CD4-positive, alpha-beta memory T cell (primary cell): ENCODE results near the gene C12orf56. TPM values are rescaled to one million over a fixed set of nuclear protein-coding genes. Genes with fewer than 3 reads are reported as not detected.
"Not testable (repeated sequence)": the region's sequence is repeated elsewhere in the genome, so short reads cannot be mapped to it uniquely, and the experiment has no call there.

Experiments used
- CTCF ChIA-PET: fragments of 350-600 bp; sonication (Branson Sonifier 250); formaldehyde crosslinking; loops from one replicate; lab custom pipeline; 2021; ENCODE audit warnings: inconsistent platforms; ENCODE audit not compliant: partially characterized antibody; lab: Charles Lee
- POLR2A ChIA-PET: fragments of 350-600 bp; sonication (Branson Sonifier 250); formaldehyde crosslinking; loops from one replicate; lab custom pipeline; 2021; ENCODE audit not compliant: partially characterized antibody; lab: Charles Lee
- DNase-seq, 5 donors: peaks; one replicate each; pipeline versions ENCODE4 v3.0.0 to v3.0.0-alpha.2; 2020 to 2022; ENCODE audit warnings: mixed read lengths in 1 of 5
- H3K27ac ChIP-seq: one replicate; pipeline ENCODE4 v1.7.0; 2013; ENCODE audit warnings: low read depth, low read length
- H3K27me3 ChIP-seq: 2 replicates; pipeline ENCODE4 v1.7.0; 2013; ENCODE audit warnings: mild to moderate bottlenecking, low read length, moderate library complexity; ENCODE audit not compliant: insufficient read depth
- H3K36me3 ChIP-seq: 2 replicates; pipeline ENCODE4 v1.7.0; 2013; ENCODE audit warnings: mild to moderate bottlenecking, low read length, moderate library complexity; ENCODE audit not compliant: insufficient read depth
- H3K4me1 ChIP-seq: 2 replicates; pipeline ENCODE4 v1.7.0; 2013; ENCODE audit warnings: mild to moderate bottlenecking, low read length, moderate library complexity; ENCODE audit not compliant: insufficient read depth
- H3K4me3 ChIP-seq, 2 donors: one replicate each; pipeline ENCODE4 v1.7.0; 2013; ENCODE audit warnings: low read length in 2 of 2, mild to moderate bottlenecking in 1 of 2
- H3K9me3 ChIP-seq, 2 donors: one replicate each; pipeline ENCODE4 v1.7.0; 2013; ENCODE audit warnings: low read length in 2 of 2, control low read depth in 1 of 2; ENCODE audit not compliant: control insufficient read depth in 1 of 2
- H3K27ac Mint-ChIP-seq, 7 donors: one replicate each; pipeline ENCODE4 v1.8.0; 2020 to 2021; ENCODE audit warnings: mixed read lengths in 7 of 7, mild to moderate bottlenecking in 6 of 7, inconsistent platforms in 3 of 7, moderate library complexity in 3 of 7
- H3K27me3 Mint-ChIP-seq, 2 donors: one replicate each; pipeline ENCODE4 v1.8.0; 2020 to 2021; ENCODE audit warnings: mixed read lengths in 2 of 2
- H3K36me3 Mint-ChIP-seq, 2 donors: one replicate each; pipeline ENCODE4 v1.8.0; 2020 to 2021; ENCODE audit warnings: mixed read lengths in 2 of 2, inconsistent platforms in 1 of 2, mild to moderate bottlenecking in 1 of 2
- H3K4me1 Mint-ChIP-seq, 4 donors: one replicate each; pipeline ENCODE4 v1.8.0; 2020 to 2021; ENCODE audit warnings: mixed read lengths in 4 of 4, mild to moderate bottlenecking in 1 of 4
- H3K4me3 Mint-ChIP-seq, 8 donors: one replicate each; pipeline ENCODE4 v1.8.0; 2020 to 2021; ENCODE audit warnings: mixed read lengths in 8 of 8, mild to moderate bottlenecking in 7 of 8, moderate library complexity in 6 of 8, inconsistent platforms in 3 of 8
- H3K9me3 Mint-ChIP-seq, 8 donors: one replicate each; pipeline ENCODE4 v1.8.0; 2020 to 2021; ENCODE audit warnings: mixed read lengths in 8 of 8, mild to moderate bottlenecking in 5 of 8, inconsistent platforms in 3 of 8, moderate library complexity in 1 of 8
- intact Hi-C: fragments of 100-400 bp; cut with micrococcal nuclease; formaldehyde crosslinking; loops from one replicate; pipeline ENCODE4 v1.15.1; 2023
- polyA plus RNA-seq, 2 donors: library from polyadenylated mRNA; unstranded; fragments of 300-500 nt; fragmentation: Illumina TruSeq; gene quantifications; one replicate each; pipeline ENCODE4 v1.2.3, GENCODE V29; 2021
- total RNA-seq, 2 experiments: library from RNA; stranded (reverse); gene quantifications; one replicate each; pipeline ENCODE4 v1.2.3, GENCODE V29; 2021

The C12orf56 gene
- total and polyA plus RNA-seq, 4 experiments from 2014 or later, result not detected

- Mint-ChIP-seq H3K4me3 (peak overlapping the region in 3 of 8 donors; percentile 15 to 34 (median 17)), H3K4me1 (peaks cover 21 to 42% (median 34%) of the 10 kb centered on the region in 4 donors), H3K36me3 (peaks cover 19 to 27% of the 10 kb centered on the region in 2 donors)
- H3K9me3 Mint-ChIP-seq, H3K4me3 ChIP-seq, H3K36me3 ChIP-seq, H3K27ac ChIP-seq, DNase-seq, H3K27me3 Mint-ChIP-seq, intact Hi-C loops, H3K27ac Mint-ChIP-seq, H3K27me3 ChIP-seq, H3K9me3 ChIP-seq: not testable (repeated sequence)
- ChIA-PET POLR2A (interaction anchor here (1.3 kb wide), 1 partner anchor 10 kb away, joined by 7 read pairs; no protein-coding TSS in a partner anchor), CTCF (interaction anchor here (1.2 to 1.7 kb wide), 3 partner anchors 22 to 391 kb away, joined by 3 to 5 read pairs (median 4); partner anchors contain the start of gene SRGAP1)
- H3K4me1 ChIP-seq, result peaks cover 34% of the 10 kb centered on the region
Measured at GRCh38 chr12:64217643-64218042, 172.9 kb downstream of the C12orf56 start.

GRCh38 chr12:64216239-64216638 lies 174.3 kb downstream of the C12orf56 start:
- no peaks in the 10 kb centered on the region for H3K9me3 Mint-ChIP-seq
- H3K4me1 Mint-ChIP-seq, result peaks cover 15 to 30% (median 23%) of the 10 kb centered on the region in 4 donors
- Histone ChIP-seq H3K36me3 (no peaks in the 10 kb centered on the region), H3K27ac (no peak overlapping the region), H3K4me1 (peaks cover 27% of the 10 kb centered on the region), H3K27me3 (no peaks in the 10 kb centered on the region), H3K9me3 (no peaks in the 10 kb centered on the region), H3K4me3 (no peak overlapping the region)
- H3K27ac Mint-ChIP-seq, result no peak overlapping the region
- ChIA-PET CTCF (interaction anchor here (1.4 kb wide), 1 partner anchor 40 kb away, joined by 5 read pairs; no protein-coding TSS in a partner anchor), POLR2A (no interaction called here)
- intact Hi-C loops, result no loop called here
- no peak overlapping the region for H3K4me3 Mint-ChIP-seq
- DNase-seq, result no peak
- H3K27me3 Mint-ChIP-seq, result no peaks in the 10 kb centered on the region
- peaks cover 27 to 29% of the 10 kb centered on the region in 2 donors for H3K36me3 Mint-ChIP-seq

Other genes starting within 250 kb of the C12orf56 start
- gene KICS2, start 168.5 kb downstream of the C12orf56 start, total RNA-seq, result 10 to 100 TPM; 21.2 to 24.1 TPM
- 10 to 100 TPM in 1 of 2 donors, 1 to 10 TPM in 1; 8.0 to 18.4 TPM for gene KICS2, start 168.5 kb downstream of the C12orf56 start, polyA plus RNA-seq
- gene XPOT, start 13.6 kb upstream of the C12orf56 start, total RNA-seq, result 10 to 100 TPM; 88.8 TPM
- gene XPOT, start 13.6 kb upstream of the C12orf56 start, polyA plus RNA-seq, result 10 to 100 TPM; 50.2 to 50.8 TPM
- gene TBK1, start 61.4 kb upstream of the C12orf56 start, total RNA-seq, result 10 to 100 TPM; 23.8 to 25.0 TPM
- gene TBK1, start 61.4 kb upstream of the C12orf56 start, polyA plus RNA-seq, result 10 to 100 TPM; 22.4 to 24.1 TPM
- gene RASSF3, start 219.7 kb upstream of the C12orf56 start, total RNA-seq, result 100 to 1,000 TPM; 159 TPM
- 10 to 100 TPM in 1 of 2 donors, 1 to 10 TPM in 1; 5.2 to 12.3 TPM for gene RASSF3, start 219.7 kb upstream of the C12orf56 start, polyA plus RNA-seq